GM19035 (cell line): ENCODE data around the gene DNAH6.
"Not testable (repeated sequence)": the region's sequence is repeated elsewhere in the genome, so short reads cannot be mapped to it uniquely, and the experiment has no call there.

ENCODE experiments used
- ATAC-seq: cut with Tn5 transposase; IDR thresholded peaks from one replicate; pipeline ENCODE4 v1.9.1; 2021; ENCODE audit not compliant: unreplicated experiment

The DNAH6 gene, protein sequence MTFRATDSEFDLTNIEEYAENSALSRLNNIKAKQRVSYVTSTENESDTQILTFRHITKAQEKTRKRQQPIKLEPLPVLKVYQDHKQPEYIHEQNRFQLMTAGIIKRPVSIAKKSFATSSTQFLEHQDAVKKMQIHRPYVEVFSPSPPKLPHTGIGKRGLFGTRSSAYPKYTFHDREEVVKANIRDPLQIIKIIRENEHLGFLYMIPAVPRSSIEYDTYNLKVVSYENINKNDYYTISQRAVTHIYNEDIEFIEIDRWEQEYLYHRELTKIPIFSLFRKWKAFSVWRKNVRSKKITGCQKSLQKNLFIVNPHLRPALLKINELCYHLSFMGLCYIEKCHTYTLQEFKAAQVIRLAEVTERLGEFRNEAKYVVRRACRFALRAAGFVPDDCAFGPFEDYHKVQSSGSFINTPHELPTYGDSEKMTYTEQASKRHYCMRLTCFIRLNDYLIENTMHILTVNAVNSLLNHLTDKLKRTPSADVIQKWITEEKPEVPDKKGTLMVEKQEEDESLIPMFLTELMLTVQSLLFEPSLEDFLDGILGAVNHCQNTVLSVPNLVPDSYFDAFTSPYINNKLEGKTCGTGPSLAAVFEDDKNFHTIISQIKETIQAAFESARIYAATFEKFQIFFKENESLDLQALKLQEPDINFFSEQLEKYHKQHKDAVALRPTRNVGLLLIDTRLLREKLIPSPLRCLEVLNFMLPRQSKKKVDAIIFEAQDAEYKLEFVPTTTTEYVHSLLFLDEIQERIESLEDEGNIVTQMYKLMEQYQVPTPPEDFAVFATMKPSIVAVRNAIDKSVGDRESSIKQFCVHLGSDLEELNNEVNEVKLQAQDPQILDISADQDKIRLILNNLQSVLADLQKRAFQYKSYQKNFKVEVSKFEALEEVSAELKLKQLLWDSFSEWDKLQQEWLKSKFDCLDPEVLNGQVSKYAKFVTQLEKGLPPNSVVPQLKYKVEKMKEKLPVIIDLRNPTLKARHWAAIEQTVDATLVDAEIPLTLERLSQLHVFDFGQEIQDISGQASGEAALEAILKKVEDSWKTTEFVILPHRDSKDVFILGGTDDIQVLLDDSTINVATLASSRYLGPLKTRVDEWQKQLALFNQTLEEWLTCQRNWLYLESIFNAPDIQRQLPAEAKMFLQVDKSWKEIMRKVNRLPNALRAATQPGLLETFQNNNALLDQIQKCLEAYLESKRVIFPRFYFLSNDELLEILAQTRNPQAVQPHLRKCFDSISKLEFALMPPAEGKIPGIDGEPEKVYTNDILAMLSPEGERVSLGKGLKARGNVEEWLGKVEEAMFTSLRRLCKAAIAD (N-terminal part only)

DNA sequence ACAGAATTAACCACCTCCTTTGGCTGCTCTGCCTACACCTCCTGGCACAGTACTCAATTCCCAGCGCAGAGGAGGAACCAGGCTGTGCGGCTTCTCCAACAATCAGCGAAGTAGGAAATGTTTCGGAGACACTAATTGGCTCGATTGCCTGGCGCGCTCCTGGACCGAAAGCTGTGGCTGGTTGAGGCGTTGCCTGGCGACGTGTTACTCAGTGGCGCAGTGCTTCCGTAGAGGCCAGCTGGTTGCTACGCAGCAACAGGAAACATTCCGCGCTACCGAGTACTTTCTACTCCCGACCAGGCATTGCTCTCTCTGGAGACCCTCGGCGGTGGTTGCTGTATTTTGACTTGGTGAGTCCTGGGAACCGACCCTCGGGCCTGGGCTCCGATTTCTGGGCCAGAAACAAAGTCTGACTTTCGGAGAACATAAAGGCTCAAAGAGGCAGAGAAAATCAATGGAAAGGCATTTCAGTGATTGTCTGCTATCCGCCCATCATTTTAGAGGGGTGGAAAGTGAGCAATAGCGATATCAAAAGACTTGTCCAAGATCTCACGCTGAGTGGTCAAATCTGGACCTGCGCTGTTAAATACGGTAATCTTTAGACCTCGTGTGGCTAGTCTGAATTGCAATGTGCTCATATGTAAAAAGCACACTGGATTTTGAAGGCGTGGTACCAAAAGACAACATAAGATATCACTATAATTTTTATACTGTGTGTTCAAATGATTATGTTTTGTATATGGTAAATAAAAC is at the start of gene DNAH6:
TSS of gene DNAH6 (plus strand) at position 265 of the 753 bp plus-strand sequence. CDS start 1,329 bp downstream, outside the sequence.
- ATAC-seq, result peak; percentile 95

DNA sequence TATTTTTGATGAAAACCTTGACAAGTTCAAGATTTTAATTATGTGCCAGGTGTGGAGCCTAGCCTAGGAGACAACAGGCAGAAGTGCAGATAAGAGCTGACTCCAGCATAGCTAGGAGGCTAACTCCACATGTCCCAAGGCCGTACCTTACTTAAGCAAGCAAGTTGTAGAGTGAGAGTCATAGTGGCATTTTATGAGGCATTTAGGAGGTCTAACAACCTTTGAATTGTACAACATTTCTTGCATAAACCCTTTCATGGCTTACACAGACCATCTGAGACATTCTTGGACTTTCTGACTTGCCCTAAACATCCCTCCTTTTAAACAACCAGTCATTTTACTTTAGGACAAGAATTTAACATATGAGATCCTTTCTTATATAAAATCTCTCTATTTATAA is 48.9 kb upstream of the DNAH6 start:
- no peak for ATAC-seq

DNA sequence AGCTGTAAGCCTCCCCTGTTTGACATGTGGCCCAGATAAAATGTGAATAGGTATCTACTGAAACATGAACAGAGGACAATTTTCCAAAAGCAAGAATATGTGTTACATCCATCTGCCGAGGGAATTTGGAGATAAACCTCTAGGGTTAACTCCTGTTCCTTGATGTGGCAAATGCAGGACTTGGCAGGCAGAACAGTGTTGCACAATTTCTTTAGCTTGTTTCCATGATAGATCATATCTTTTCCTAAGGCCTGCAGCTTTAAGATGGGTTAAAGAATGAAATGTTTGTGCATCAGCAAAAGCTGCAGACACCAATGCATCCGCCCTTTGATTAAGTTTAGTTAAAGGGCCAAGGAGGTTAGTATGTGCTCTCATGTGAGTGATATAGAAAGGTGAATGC is 43.9 kb upstream of the DNAH6 start:
- not testable (repeated sequence) for ATAC-seq

DNA sequence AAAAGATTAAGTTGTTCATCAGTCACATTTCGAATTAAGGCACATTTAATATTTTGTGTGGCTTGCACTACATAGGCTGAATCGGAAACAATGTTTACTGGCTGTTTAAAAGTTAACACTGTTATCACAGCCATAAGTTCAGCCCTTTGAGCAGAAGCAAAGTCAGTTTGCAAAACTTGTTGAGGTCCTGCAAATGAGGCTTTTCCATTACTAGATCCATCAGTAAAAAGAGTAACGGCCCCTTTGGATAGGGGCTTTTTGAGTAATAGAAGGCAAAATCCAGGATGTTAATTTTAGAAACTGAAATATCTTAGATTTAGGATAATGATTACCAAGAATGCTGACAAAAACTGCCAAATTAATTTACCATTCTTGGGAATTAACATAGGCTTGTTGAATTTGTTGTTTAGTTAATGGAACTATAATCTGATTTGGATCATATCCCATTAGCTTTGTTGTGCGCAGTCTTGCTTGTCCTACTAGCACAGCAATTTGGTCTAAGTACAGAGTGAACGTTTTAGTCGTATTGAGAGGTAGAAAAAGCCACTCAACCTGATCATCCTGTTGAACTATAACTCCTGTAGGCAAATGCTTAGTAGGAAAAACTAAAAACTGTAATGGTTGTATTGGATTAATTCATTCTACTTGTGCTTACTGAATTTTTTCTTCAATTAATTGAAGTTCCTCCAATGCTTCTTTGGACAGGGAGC is 43.3 kb upstream of the DNAH6 start:
- ATAC-seq, result no peak

DNA sequence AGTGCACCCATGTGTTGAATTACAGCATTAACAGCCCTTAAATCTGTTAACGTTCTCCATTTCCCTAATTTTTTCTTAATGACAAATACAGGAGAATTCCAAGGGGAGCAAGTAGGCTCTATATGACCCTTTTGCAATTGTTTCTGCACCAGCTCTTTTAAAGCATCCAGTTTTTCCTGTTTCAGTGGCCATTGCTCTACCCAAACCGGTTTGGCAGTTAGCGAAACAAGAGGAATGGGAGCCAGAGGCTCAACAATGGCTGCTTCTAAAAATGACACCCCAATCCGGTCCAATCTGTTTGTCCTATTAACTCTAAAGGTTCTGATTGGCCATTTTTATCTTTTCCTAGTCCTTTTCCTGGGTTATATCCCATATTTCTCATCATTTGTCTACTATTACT is 42.1 kb upstream of the DNAH6 start:
- ATAC-seq, result no peak

DNA sequence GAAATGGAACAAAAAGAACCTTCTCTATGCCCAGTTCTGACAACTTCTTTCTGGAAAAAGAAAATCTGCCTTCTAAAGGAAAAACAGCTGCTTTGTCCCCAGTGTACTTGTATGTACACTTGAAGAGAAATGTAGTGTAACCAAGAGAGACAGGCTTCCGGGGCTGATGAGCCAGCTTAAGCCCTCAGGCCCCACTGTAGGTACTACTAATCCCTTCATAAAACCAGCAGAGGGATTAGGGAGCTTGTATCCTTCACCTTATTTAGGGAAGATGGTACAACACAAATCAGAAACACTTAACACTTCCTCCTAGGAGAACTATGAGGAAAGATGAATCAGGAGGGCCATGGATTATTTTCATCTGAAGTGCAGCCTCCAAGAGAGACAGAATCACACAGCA is 38.4 kb upstream of the DNAH6 start:
- ATAC-seq, result no peak

DNA sequence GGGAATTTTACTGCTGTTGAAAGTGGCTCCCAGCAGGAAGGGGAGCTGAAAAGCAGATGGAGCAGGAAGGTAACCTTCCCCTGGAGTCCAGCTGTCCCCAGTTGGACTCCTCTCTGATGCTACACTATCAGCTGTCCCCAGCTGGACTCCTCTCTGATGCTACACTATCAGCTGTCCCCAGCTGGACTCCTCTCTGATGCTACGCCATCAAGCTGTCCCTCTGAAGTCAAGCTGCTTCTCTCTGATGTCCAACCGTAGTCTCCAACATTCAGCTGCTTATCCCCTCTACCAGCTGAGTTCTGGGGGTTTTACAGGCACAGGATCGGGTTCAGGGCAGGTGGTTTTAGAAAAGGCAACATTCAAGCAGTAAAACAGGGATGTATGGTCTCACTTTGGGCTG is 37.4 kb upstream of the DNAH6 start:
- ATAC-seq, result no peak

DNA sequence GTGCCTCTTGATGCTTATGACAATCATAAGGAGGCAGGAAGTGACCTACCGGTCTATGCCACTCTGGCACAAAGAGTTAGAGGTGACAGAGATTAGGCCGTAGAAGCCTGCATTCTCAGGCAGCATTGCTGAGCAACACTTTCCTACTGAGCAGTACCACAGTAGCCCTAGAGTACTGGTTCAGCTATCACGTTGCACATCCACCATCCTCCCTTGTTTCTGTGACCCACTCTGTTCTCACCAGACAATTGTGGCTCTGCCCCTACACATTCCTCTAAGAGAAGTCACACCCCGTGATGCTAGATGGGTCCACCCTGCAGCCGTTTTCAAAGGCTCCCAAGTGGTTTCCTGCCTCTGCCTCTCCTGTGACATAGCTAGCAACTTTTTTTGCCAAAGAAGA is 34.6 kb upstream of the DNAH6 start:
- no peak for ATAC-seq

DNA sequence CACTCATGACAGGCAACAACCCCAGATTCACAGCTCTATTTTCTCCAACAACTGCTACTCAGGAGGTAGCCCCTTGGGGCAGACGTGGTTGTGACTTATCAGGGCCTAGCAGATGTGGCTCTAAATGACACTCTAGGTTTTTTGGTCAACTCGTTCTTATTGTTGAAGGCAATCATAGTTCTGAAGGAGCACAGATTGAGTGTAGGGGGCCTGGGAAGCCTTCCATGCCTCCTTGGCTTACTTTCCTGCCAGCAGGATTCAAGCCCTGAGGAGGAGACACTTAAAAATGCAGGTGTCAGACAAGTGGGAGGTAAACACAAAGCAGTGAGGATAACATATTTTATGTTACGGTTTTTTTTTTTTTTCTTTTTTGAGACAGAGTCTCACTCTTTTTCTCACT is 33.7 kb upstream of the DNAH6 start:
- ATAC-seq, result no peak

DNA sequence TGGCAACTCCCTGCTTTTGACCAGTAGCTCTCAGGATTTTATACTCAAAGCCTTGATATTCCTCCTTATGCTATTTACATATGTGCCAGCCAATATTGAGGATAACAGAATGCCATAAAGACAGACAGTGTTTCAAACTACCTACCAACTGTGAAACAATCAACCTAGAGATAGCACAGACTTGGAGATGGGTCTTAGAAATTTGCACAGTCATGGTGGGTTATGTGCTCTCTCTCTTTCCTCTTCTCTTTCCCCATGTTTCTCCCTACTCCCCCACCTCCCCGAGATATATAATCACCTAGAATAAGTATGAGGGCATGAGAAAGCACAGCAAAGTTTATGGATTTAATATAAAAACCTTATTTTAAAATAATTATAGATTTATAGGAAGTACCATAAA is 33.0 kb upstream of the DNAH6 start:
- ATAC-seq, result no peak

DNA sequence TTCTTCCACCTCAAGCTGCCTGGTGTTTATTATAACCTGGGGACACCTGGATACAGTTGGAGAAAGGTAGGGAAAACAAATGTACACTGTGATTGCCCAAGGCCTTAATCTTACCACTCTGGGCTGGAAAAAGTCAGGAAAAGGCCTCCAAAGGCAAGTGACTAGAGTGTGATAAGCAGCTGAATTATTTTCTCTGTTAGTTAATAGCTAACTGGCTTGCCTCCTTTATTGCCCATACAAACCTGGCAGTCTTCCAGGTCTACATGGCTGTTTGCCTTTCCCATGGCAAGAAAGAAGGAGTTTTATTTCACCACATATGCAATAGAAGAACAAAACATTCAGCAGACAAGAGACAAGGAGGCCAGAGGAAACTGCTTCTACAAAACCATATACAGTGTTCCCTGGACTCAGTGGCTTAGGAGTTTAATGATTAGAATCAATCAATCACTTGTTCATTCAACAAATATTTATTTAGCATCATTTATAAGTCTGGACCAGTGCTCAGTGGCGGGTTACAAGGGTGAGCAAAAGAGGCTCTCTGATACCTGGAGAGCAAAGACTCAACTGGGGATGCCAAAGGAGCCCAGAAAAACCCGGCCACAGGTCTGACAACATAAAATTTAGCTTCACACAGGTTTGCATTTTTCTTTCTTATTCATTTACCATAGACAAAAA is 29.7 kb upstream of the DNAH6 start:
- no peak for ATAC-seq

DNA sequence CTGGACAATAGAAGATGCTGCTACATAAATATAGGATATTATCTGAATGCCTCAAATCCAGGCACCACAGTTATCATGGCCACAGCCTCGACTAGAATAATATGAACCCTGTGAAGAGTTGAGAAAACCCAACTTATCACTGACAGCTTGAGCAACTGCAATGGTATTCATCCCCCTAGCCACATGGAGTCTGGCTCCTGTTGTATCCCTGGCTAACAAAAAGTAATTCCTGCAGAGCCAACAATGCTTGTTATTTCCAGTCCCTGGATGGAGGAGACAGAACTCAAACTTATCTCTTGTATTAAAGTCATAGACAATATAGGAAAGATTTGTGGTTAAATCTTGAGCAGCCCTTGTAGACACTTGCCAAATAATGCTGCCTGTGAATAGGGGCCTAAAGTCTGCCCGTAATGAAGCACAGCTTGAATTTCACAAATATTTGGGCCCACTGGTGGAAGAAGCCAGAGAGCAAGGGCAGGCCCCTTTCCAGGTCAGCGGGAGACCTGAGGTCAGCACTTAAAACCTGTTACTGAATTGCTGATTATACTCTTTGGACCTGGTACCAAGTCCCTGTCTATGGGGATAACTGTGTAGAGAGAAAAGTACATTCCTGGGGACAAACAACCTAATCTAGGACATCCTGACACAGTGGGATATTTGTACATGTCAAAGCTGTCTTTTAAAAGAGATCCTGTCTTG is 28.9 kb upstream of the DNAH6 start:
- ATAC-seq, result no peak

DNA sequence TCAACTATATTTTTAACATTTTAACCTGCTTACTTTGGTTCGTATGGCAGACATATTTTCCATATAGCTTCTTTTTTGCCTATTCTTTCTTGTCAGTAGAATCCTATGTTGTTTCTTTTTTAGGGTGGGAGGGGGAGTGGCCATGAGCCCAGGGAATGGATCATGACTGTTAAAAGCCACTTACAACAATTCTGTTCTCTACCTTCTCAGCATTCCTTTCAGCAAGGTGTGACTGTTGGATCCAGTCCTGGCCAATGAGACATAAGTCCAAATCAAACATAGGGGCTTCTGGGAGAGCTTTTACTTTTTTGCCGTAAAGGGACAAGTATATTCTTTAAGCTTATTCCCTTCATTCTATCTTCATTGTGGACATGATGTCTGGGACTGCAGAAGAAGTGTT is 25.0 kb upstream of the DNAH6 start:
- ATAC-seq, result no peak

DNA sequence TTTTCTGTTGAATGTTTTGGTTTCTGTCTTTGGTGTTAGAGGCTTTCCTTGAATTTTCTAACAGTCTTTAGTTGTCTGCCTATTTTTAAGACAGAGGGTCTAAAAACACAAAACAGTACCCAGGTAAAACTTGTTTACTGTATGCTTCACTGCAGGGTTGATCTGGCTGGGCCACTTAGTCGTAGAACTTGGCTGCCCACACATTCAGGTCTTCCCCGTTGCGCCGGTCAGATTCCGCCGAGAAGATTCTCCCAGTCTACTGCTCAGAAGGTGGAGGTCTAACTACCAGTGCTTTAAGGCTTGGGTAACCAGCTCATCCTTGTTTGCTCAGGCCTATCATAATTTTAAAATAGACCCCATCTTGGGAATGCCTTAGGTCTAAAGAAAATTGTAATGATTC is 24.6 kb upstream of the DNAH6 start:
- ATAC-seq, result no peak

DNA sequence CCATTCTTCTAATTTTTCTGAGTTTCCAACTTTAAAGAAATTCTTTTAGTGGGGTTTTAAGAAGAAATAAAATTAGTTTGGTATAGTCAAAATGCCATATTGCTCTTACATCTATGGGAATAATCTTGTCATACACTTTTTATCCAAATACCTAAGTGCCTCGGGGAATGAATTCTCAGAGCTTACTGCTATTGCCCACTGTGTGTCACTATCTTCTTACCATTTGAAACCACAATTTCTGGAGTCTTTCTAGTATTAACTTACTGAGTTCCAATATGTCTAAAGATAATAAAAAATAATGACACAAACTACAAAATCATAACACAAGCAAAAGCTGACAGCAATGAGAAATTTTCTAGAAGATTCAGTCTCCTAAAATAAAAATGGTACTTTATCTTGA is 23.7 kb upstream of the DNAH6 start:
- ATAC-seq, result no peak

DNA sequence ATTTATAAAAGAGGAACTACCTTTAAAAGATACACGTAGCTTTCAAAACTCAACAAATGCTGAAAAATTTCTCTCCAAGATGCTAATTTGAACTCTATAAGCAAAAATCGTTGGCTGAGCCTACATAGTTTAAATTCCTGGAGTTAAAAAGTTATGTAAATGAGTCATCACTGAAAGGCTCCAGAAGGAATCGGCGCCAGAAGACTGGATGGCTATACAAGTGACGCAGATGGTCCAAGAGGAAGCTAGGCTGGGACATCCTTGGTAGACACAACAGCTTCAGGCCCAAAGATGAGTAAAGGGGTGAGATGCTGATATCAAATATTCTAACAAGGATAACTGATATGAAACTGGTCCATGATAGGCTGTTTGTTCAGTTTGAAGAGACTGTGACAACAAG is 22.8 kb upstream of the DNAH6 start:
- no peak for ATAC-seq

DNA sequence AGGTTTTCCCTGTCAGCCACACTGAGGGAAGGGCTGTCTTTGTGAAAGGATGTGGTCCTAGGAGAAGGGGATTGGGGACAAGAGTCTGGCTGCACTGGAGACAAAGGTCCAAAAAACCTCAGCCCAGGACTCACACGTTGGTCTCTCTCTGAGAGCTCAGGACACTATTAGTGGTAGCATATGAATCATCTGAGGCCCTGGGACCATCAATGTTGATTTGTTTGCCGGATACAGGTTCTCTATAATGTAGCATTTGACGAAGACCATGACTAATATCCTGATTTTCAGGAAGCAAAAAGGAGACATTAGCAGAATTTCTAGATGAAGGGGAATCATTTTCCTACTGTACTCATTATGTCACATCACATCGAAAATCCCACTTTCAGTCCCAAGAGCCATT is 22.2 kb upstream of the DNAH6 start:
- ATAC-seq, result no peak

DNA sequence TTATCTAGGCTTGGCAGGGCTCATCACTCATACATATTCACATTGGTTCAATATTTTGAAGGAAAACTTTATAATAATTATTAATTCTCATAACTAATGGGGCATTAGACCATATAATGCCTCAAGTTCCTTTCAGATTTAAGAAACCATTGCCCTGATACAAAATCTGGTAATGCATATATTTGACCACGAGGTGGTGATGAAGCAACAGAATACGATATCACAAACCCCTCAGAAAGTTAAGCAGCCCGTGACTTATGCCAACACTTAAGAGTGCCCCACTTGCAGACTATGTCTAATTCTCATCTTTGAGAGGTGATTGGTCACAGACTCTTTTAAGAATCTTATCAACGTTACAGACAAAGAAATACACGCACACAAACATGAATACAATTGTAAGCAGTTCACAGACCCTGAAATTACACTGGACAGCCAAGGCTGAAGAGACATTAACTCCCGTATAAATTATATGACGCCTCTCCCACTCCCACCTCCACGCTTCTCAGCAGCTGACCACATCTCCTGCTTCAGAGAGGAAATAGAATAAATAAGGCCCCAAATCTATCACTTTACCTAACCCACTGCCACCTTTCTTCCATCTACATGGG is 20.7 kb upstream of the DNAH6 start:
- ATAC-seq, result peak; percentile 81
